RKO (cell line): ENCODE results near the gene KDM4E.

Experiments used
- DNase-seq: peaks from one replicate; pipeline ENCODE4 v3.0.0-alpha.2; 2016; ENCODE audit warnings: low spot score

The KDM4E gene

GRCh38 chr11:95050595-95051202 is 25.6 kb downstream of the KDM4E start:
- DNase-seq, result no peak

DNA sequence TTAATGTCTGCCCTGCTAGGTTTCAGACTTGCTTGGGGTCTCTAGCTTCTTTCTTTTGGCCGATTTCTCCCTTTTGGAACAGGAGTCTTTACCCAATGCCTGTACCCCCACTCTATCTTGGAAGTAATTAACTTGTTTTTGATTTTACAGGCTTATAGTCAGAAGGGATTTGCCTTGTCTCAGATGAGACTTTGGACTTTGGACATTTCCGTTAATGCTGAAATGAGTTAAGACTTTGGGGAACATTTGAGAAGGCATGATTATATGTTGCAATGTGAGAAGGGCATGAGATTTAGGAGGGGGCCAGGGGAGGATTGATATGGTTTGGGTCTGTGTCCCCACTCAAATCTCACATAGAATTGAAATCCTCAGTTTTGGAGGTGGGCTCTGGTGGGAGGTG is 29.3 kb downstream of the KDM4E start:
- DNase-seq, result no peak

GRCh38 chr11:95055283-95055897 is 30.3 kb downstream of the KDM4E start:
- no peak for DNase-seq

GRCh38 chr11:95057959-95058358 is 32.9 kb downstream of the KDM4E start:
- no peak for DNase-seq

GRCh38 chr11:95058621-95059020 is 33.6 kb downstream of the KDM4E start:
- DNase-seq, result no peak

GRCh38 chr11:95059046-95059445 is 34.0 kb downstream of the KDM4E start:
- no peak for DNase-seq

GRCh38 chr11:95065336-95065735 is 40.3 kb downstream of the KDM4E start:
- DNase-seq, result no peak

DNA sequence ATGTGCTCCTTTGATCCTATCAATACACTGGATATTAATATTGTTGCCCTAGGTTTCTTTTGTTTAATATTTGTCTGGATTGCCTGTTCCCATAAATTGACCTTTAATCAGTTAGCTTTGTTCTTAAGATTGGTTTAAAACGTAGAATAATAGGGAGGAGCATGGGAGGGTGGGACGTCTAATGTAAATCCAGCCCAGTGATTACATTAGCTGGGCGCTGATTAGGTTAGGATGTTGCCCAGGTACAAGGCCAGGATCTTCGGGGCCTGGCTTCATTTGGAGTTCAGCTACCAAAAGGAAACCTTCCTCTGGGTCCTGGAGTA is 41.6 kb downstream of the KDM4E start, which contains the start of gene SRSF8:
Gene SRSF8 (plus strand): TSS at position 204 of the 323 bp plus-strand sequence. CDS start 308 bp downstream, outside the sequence.
- DNase-seq, result no peak

DNA sequence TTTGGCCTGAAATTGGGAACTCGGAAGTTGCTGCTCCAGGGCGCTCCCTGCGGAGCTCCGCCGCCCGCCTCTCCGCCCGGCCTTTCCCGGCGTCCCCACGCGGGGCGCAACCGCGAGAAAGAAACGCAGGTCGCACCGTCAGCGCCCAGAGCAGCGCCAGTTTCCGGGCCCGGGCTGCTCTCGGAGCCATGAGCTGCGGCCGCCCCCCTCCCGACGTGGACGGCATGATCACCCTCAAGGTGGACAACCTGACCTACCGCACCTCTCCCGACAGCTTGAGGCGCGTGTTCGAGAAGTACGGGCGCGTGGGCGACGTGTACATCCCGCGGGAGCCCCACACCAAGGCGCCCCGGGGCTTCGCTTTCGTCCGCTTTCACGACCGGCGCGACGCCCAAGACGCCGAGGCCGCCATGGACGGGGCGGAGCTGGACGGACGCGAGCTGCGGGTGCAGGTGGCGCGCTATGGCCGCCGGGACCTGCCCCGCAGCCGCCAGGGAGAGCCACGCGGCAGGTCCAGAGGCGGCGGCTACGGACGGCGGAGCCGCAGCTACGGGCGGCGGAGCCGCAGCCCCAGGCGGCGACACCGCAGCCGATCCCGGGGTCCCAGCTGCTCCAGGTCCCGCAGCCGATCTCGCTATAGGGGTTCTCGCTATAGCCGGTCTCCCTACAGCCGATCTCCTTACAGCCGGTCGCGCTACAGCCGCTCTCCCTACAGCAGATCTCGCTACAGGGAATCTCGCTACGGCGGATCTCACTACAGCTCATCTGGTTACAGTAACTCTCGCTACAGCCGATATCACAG is 42.2 kb downstream of the KDM4E start:
- DNase-seq, result peak; percentile 83

GRCh38 chr11:95067841-95068219 is 42.8 kb downstream of the KDM4E start:
- DNase-seq, result peak; percentile 61

- DNase-seq, result peak; percentile 99
Measured at GRCh38 chr11:95068549-95068948, 43.5 kb downstream of the KDM4E start.

GRCh38 chr11:95070471-95070870 is 45.4 kb downstream of the KDM4E start:
- peak; percentile 51 for DNase-seq

DNA sequence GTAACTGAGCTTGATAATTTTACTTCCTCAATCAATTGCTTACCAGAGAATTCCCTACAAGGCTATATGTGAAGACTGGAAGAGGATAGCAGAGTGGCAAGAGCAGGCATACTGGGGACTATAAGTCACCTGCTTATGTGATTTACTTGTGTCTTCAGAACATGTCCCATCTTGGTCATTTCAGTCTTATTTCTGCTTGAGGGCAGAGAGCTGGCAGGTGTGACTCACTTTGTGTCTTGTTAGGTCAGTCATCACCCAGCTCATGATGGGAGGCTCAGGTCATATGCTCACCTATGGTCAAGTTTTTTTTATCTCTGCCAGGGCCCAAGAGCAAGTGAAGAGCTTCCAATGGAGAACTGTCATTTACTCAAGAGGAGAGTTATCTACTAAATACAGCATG is 47.9 kb downstream of the KDM4E start:
- DNase-seq, result no peak

DNA sequence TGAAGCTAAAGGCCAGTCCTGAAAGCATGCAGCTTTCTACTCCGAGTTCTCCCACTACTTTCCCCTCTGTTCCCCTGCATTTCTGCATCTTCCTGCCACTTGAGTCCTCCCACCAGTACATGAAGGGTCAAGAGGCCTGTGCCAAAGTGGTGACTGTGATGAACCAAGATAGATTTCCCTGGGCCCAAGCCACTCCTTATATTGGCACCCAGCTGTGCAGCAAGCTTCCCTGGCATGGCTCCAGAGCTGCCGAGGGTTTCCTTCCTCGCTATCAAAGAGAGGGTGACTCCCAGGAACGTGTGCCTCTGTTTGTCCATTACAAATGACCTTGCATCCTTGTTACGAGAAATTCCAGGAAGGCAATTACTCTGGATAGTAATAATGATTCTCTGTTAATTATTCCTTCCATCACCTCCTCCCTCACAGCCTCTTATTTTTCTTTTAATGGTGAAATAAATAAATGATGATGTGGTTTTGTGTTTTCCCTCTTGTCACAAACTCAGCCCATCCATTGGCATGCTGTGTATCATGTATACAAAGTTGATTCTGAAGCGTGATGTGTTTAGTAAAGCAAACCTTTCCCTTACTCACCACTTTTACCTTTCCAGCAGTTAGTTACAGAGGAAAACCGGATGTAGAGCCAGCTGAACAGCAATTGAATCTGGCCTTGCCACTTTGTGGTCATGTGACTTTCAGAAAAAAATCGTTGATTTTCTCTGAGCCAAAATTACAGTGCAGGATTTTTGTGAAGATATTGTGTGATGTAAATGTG is 49.9 kb downstream of the KDM4E start:
- no peak for DNase-seq

GRCh38 chr11:95076416-95076815 is 51.4 kb downstream of the KDM4E start:
- no peak for DNase-seq

DNA sequence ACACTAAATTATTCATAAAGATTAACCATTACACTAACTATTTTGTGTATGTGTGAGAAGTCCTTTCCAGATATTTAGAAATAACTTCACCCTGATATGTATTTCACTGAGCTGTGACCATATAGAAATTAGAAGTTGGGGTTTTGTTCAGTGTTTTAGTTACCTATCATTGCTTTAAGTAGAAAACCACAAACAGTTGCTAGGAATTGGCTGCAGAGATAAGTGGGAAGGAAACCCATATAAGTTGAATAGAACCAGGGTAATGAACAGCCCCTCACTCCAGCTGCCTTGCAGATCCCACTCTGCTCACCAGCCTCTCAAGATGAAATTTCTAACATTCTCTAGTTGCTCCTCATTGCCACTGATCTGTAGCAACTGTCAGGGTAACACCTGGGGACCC is 51.9 kb downstream of the KDM4E start:
- DNase-seq, result no peak
